IMR-90 (cell line): ENCODE data around the gene PXK.

Experiments used
- BHLHE40 ChIP-seq: fragments of 150-350 bp; IDR thresholded peaks from 2 replicates; pipeline ENCODE4 v1.6.1; 2016; ENCODE audit warnings: mild to moderate bottlenecking, low read depth, low read length
- CEBPB ChIP-seq: IDR thresholded peaks from 2 replicates; pipeline ENCODE4 v1.6.1; 2012; ENCODE audit warnings: low read depth, low read length, improper control_type of control experiment
- CHD1 ChIP-seq: IDR thresholded peaks from 2 replicates; pipeline ENCODE4 v1.6.1; 2012; ENCODE audit warnings: low read depth, low read length, improper control_type of control experiment
- FOS ChIP-seq: fragments of 150-350 bp; IDR thresholded peaks from 2 replicates; pipeline ENCODE4 v1.6.1; 2016; ENCODE audit warnings: low read depth, low read length
- MXI1 ChIP-seq: IDR thresholded peaks from 2 replicates; pipeline ENCODE4 v1.6.1; 2012; ENCODE audit warnings: low read depth, mild to moderate bottlenecking, low read length, moderate library complexity, borderline replicate concordance
- POLR2A ChIP-seq: IDR thresholded peaks from 2 replicates; pipeline ENCODE4 v1.6.1; 2012; ENCODE audit warnings: mild to moderate bottlenecking, low read depth, low read length
- RAD21 ChIP-seq: IDR thresholded peaks from 2 replicates; pipeline ENCODE4 v1.6.1; 2012; ENCODE audit warnings: low read length, improper control_type of control experiment
- RCOR1 ChIP-seq: IDR thresholded peaks from 2 replicates; pipeline ENCODE4 v1.6.1; 2012; ENCODE audit warnings: mild to moderate bottlenecking, low read length, improper control_type of control experiment; ENCODE audit not compliant: insufficient replicate concordance
- RFX5 ChIP-seq: IDR thresholded peaks from 2 replicates; pipeline ENCODE4 v1.8.0; 2012; ENCODE audit warnings: low read depth, mild to moderate bottlenecking, low read length, moderate library complexity
- TF ChIP-seq, protein P1 (sequence below): conservative IDR thresholded peaks from 2 replicates; pipeline ENCODE4 v1.5.1; 2012; ENCODE audit warnings: mild to moderate bottlenecking, low read depth, low read length, improper control_type of control experiment
- TF ChIP-seq, protein P2 (sequence below): fragments of 150-350 bp; IDR thresholded peaks from 2 replicates; pipeline ENCODE4 v1.6.1; 2016; ENCODE audit warnings: low read depth, mild to moderate bottlenecking, low read length, moderate library complexity, borderline replicate concordance

DNA sequence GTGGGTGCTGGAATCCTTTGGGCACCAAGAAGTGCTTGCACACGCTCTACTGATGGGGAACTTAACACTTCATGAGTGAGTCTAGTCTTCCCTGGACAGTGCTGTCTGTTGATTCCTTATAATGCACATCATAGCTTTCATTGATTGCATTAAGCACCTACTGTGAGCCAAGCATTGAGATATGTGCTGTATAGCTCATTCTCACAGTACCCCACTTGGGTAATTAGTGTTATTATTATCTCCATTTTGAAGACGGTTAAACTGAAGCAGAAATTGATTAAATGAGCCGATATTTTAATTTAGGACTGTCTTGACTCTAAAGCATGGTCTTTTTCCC is 101.4 kb downstream of the PXK start:
- TF ChIP-seq POLR2A, result no peak
- TF ChIP-seq RAD21, result no peak
- TF ChIP-seq, protein P1, sequence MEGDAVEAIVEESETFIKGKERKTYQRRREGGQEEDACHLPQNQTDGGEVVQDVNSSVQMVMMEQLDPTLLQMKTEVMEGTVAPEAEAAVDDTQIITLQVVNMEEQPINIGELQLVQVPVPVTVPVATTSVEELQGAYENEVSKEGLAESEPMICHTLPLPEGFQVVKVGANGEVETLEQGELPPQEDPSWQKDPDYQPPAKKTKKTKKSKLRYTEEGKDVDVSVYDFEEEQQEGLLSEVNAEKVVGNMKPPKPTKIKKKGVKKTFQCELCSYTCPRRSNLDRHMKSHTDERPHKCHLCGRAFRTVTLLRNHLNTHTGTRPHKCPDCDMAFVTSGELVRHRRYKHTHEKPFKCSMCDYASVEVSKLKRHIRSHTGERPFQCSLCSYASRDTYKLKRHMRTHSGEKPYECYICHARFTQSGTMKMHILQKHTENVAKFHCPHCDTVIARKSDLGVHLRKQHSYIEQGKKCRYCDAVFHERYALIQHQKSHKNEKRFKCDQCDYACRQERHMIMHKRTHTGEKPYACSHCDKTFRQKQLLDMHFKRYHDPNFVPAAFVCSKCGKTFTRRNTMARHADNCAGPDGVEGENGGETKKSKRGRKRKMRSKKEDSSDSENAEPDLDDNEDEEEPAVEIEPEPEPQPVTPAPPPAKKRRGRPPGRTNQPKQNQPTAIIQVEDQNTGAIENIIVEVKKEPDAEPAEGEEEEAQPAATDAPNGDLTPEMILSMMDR, result no peak
- no peak for TF ChIP-seq CEBPB
- no peak for TF ChIP-seq CHD1
- no peak for TF ChIP-seq RFX5
- no peak for TF ChIP-seq FOS
- no peak for TF ChIP-seq MXI1
- TF ChIP-seq BHLHE40, result no peak
- TF ChIP-seq RCOR1, result no peak
- TF ChIP-seq, protein P2, sequence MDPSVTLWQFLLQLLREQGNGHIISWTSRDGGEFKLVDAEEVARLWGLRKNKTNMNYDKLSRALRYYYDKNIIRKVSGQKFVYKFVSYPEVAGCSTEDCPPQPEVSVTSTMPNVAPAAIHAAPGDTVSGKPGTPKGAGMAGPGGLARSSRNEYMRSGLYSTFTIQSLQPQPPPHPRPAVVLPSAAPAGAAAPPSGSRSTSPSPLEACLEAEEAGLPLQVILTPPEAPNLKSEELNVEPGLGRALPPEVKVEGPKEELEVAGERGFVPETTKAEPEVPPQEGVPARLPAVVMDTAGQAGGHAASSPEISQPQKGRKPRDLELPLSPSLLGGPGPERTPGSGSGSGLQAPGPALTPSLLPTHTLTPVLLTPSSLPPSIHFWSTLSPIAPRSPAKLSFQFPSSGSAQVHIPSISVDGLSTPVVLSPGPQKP, result no peak
